ENCODE measurements around the gene CDKN1C. TPM values are rescaled to one million over a fixed set of nuclear protein-coding genes. Genes with fewer than 3 reads are reported as not detected.
"Not testable (repeated sequence)": the region's sequence is repeated elsewhere in the genome, so short reads cannot be mapped to it uniquely, and the experiment has no call there.

CDKN1C gene
- total and polyA plus RNA-seq, 2 experiments from 2014 or later: 0.38 to 0.43 TPM

DNA sequence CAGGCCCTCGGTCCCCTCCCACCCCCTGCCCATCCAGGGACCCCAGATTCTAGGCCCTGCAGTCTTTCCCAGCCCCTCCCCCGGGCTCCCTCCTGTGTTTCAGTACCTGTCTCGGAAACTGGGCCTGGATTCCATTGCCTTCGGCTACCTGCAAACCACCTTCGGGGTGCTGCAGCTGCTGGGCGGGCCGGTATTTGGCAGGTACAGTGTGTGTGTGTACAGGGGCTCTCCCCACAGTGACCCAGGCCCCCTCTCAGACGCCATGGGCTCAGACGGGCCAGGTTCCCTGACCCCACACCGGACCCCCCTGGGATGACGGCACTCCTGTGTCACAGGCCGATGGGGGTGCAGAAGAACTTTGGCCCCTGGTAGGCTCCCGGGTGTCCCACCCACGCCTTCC is 22.6 kb upstream of the CDKN1C start:
- Histone ChIP-seq H3K4me2 (ENCODE audit: unreplicated experiment) (no peak overlapping the region), H3K36me3 (ENCODE audit: low read depth) (no peaks in the 10 kb centered on the region), H3F3A (ENCODE audit: insufficient read depth) (no peaks in the 10 kb centered on the region), H4K20me1 (ENCODE audit: insufficient read depth) (no peaks in the 10 kb centered on the region), H3K9me2 (ENCODE audit: insufficient read depth) (no peaks in the 10 kb centered on the region), H3K4me1 (ENCODE audit: insufficient read depth) (peaks cover 9% of the 10 kb centered on the region), H3K9ac (no peak overlapping the region), H3K79me2 (ENCODE audit: insufficient read depth) (no peaks in the 10 kb centered on the region), H3K9me3 (ENCODE audit: low read depth) (no peaks in the 10 kb centered on the region), H2AFZ (no peak overlapping the region), H3K27ac (no peak overlapping the region), H3K27me3 (replicated peaks; ENCODE audit: insufficient read depth) (no peaks in the 10 kb centered on the region), H3K4me3 (no peak overlapping the region)
- in situ Hi-C loops (cut with MboI): no loop called here
- no peak for DNase-seq
- 92 to 93% methylated on average over 13 to 14 of the region's 14 CpGs for WGBS, 2 experiments (ENCODE audit: low coverage in 1 of 2, low lambda C conversion rate in 2 of 2, missing lambda C conversion rate in 2 of 2)
- TF ChIP-seq EZH2 (IDR thresholded peaks at IDR 0.05; ENCODE audit: insufficient read depth, poor library complexity, severe bottlenecking) (no peak), EZH2phosphoT487 (IDR thresholded peaks at IDR 0.05; ENCODE audit: insufficient read depth, low read depth) (no peak)

- H4K20me1 ChIP-seq (ENCODE audit: insufficient read depth); H3K9me2 ChIP-seq (ENCODE audit: insufficient read depth); H3K27ac ChIP-seq; H3K4me1 ChIP-seq (ENCODE audit: insufficient read depth); in situ Hi-C loops (cut with MboI); H3K4me2 ChIP-seq (ENCODE audit: unreplicated experiment); H3K36me3 ChIP-seq (ENCODE audit: low read depth); H3K9me3 ChIP-seq (ENCODE audit: low read depth); H3K27me3 ChIP-seq (replicated peaks; ENCODE audit: insufficient read depth); H3K9ac ChIP-seq; H3F3A ChIP-seq (ENCODE audit: insufficient read depth); H3K4me3 ChIP-seq; DNase-seq; H3K79me2 ChIP-seq (ENCODE audit: insufficient read depth); H2AFZ ChIP-seq: not testable (repeated sequence)
- 93 to 97% methylated on average over 7 of the region's 7 CpGs for WGBS, 2 experiments (ENCODE audit: low coverage in 1 of 2, low lambda C conversion rate in 2 of 2, missing lambda C conversion rate in 2 of 2)
Measured at GRCh38 chr11:2905299-2905698, 19.7 kb upstream of the CDKN1C start.

GRCh38 chr11:2904153-2905052 is 18.8 kb upstream of the CDKN1C start:
- no peaks in the 10 kb centered on the region for H3K9me2 ChIP-seq (ENCODE audit: insufficient read depth)
- H3K4me2 ChIP-seq (ENCODE audit: unreplicated experiment): no peak overlapping the region
- TF ChIP-seq EZH2 (IDR thresholded peaks at IDR 0.05; ENCODE audit: insufficient read depth, poor library complexity, severe bottlenecking) (no peak), EZH2phosphoT487 (IDR thresholded peaks at IDR 0.05; ENCODE audit: insufficient read depth, low read depth) (no peak)
- in situ Hi-C loops (cut with MboI): no loop called here
- H3F3A ChIP-seq (ENCODE audit: insufficient read depth): no peaks in the 10 kb centered on the region
- WGBS, 2 experiments (ENCODE audit: low coverage in 1 of 2, low lambda C conversion rate in 2 of 2, missing lambda C conversion rate in 2 of 2): 75% methylated on average over 19 to 21 of the region's 21 CpGs
- no peaks in the 10 kb centered on the region for H3K79me2 ChIP-seq (ENCODE audit: insufficient read depth)
- no peak overlapping the region for H3K9ac ChIP-seq
- H3K9me3 ChIP-seq (ENCODE audit: low read depth): no peaks in the 10 kb centered on the region
- no peaks in the 10 kb centered on the region for H4K20me1 ChIP-seq (ENCODE audit: insufficient read depth)
- H3K36me3 ChIP-seq (ENCODE audit: low read depth): no peaks in the 10 kb centered on the region
- H3K27me3 ChIP-seq (replicated peaks; ENCODE audit: insufficient read depth): no peaks in the 10 kb centered on the region
- no peak for DNase-seq
- H2AFZ ChIP-seq: no peak overlapping the region
- H3K4me3 ChIP-seq: no peak overlapping the region
- H3K4me1 ChIP-seq (ENCODE audit: insufficient read depth): no peaks in the 10 kb centered on the region
- no peak overlapping the region for H3K27ac ChIP-seq

DNA sequence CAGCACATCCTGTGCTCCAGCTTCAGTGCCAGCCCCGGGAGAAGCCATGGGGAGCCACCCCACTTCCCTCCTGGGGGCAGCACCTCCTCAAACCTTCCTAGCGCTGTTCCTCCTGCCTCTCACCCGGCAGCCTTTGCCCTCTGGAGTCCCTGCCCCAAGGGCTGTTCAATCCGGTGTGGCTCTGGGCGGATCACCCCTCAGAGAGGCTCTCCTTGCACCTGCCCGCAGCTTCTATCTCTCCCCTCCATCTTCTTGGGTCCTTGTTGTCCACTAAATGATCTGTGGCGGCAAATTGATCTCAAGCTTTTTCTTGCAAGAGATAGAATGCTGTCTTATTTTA is 18.1 kb upstream of the CDKN1C start:
- Histone ChIP-seq H3K9me3 (ENCODE audit: low read depth) (no peaks in the 10 kb centered on the region), H3K4me2 (ENCODE audit: unreplicated experiment) (no peak overlapping the region), H3K27ac (no peak overlapping the region), H3K27me3 (replicated peaks; ENCODE audit: insufficient read depth) (no peaks in the 10 kb centered on the region), H3K4me1 (ENCODE audit: insufficient read depth) (peaks cover 5% of the 10 kb centered on the region; the same call in 1 of the 2 replicates), H3K9ac (no peak overlapping the region), H2AFZ (no peak overlapping the region), H3F3A (ENCODE audit: insufficient read depth) (no peaks in the 10 kb centered on the region), H3K4me3 (no peak overlapping the region), H3K9me2 (ENCODE audit: insufficient read depth) (no peaks in the 10 kb centered on the region), H3K79me2 (ENCODE audit: insufficient read depth) (no peaks in the 10 kb centered on the region), H4K20me1 (ENCODE audit: insufficient read depth) (no peaks in the 10 kb centered on the region), H3K36me3 (ENCODE audit: low read depth) (no peaks in the 10 kb centered on the region)
- TF ChIP-seq EZH2phosphoT487 (IDR thresholded peaks at IDR 0.05; ENCODE audit: insufficient read depth, low read depth) (no peak), EZH2 (IDR thresholded peaks at IDR 0.05; ENCODE audit: insufficient read depth, poor library complexity, severe bottlenecking) (no peak)
- DNase-seq: no peak
- 89 to 99% methylated on average over 6 to 7 of the region's 7 CpGs for WGBS, 2 experiments (ENCODE audit: low coverage in 1 of 2, low lambda C conversion rate in 2 of 2, missing lambda C conversion rate in 2 of 2)
- in situ Hi-C loops (cut with MboI): no loop called here

Data from GM23248 (cell line).